Measurements from ENCODE around the gene GLT6D1.

Gene GLT6D1

GRCh38 chr9:135586601-135587109 lies 52.7 kb downstream of the GLT6D1 start:
- H3K9ac ChIP-seq (ENCODE audit: low read length): no peak overlapping the region
- TF ChIP-seq CTCF (IDR thresholded peaks at IDR 0.05; ENCODE audit: low read depth, low read length): no peak
- TF ChIP-seq EZH2phosphoT487 (IDR thresholded peaks at IDR 0.05; ENCODE audit: low read depth): no peak
- no peaks in the 10 kb centered on the region for H3K9me3 ChIP-seq (ENCODE audit: insufficient read depth, low read length)
- no peak overlapping the region for H3K4me2 ChIP-seq (ENCODE audit: low read length)
- no peaks in the 10 kb centered on the region for H4K20me1 ChIP-seq (ENCODE audit: insufficient read depth, low read length)
- H3K36me3 ChIP-seq (replicated peaks; ENCODE audit: low read depth, low read length): no peaks in the 10 kb centered on the region
- no peaks in the 10 kb centered on the region for H3K27me3 ChIP-seq (ENCODE audit: low read depth, low read length)
- H3K4me1 ChIP-seq (ENCODE audit: low read length): no peaks in the 10 kb centered on the region
- H3K4me3 ChIP-seq (ENCODE audit: low read length): no peak overlapping the region
- no peak overlapping the region for H2AFZ ChIP-seq (ENCODE audit: low read depth, low read length)
- no peak overlapping the region for H3K27ac ChIP-seq (ENCODE audit: low read length)
- no peaks in the 10 kb centered on the region for H3K79me2 ChIP-seq (ENCODE audit: low read length)

- H4K20me1 ChIP-seq (ENCODE audit: insufficient read depth, low read length): no peaks in the 10 kb centered on the region
- TF ChIP-seq CTCF (IDR thresholded peaks at IDR 0.05; ENCODE audit: low read depth, low read length) (no peak), EZH2phosphoT487 (IDR thresholded peaks at IDR 0.05; ENCODE audit: low read depth) (no peak)
Measured at GRCh38 chr9:135584934-135585333, 54.4 kb downstream of the GLT6D1 start.

GRCh38 chr9:135584371-135584770 lies 55.0 kb downstream of the GLT6D1 start:
- no peak overlapping the region for H2AFZ ChIP-seq (ENCODE audit: low read depth, low read length)
- no peak overlapping the region for H3K4me2 ChIP-seq (ENCODE audit: low read length)
- H3K9ac ChIP-seq (ENCODE audit: low read length): no peak overlapping the region
- no peak overlapping the region for H3K27ac ChIP-seq (ENCODE audit: low read length)
- H3K4me1 ChIP-seq (ENCODE audit: low read length): no peaks in the 10 kb centered on the region
- H3K27me3 ChIP-seq (ENCODE audit: low read depth, low read length): no peaks in the 10 kb centered on the region
- H4K20me1 ChIP-seq (ENCODE audit: insufficient read depth, low read length): no peaks in the 10 kb centered on the region
- no peaks in the 10 kb centered on the region for H3K9me3 ChIP-seq (ENCODE audit: insufficient read depth, low read length)
- no peaks in the 10 kb centered on the region for H3K36me3 ChIP-seq (replicated peaks; ENCODE audit: low read depth, low read length)
- H3K79me2 ChIP-seq (ENCODE audit: low read length): no peaks in the 10 kb centered on the region
- no peak overlapping the region for H3K4me3 ChIP-seq (ENCODE audit: low read length)
- no peak for TF ChIP-seq EZH2phosphoT487 (IDR thresholded peaks at IDR 0.05; ENCODE audit: low read depth)
- TF ChIP-seq CTCF (IDR thresholded peaks at IDR 0.05; ENCODE audit: low read depth, low read length): no peak

More at GRCh38 chr9:135584934-135585333, 54.4 kb downstream of the GLT6D1 start:
- H3K4me3 ChIP-seq (ENCODE audit: low read length): no peak overlapping the region
- no peak overlapping the region for H2AFZ ChIP-seq (ENCODE audit: low read depth, low read length)
- H3K4me1 ChIP-seq (ENCODE audit: low read length): no peaks in the 10 kb centered on the region
- H3K9ac ChIP-seq (ENCODE audit: low read length): no peak overlapping the region
- H3K27ac ChIP-seq (ENCODE audit: low read length): no peak overlapping the region
- H3K36me3 ChIP-seq (replicated peaks; ENCODE audit: low read depth, low read length): no peaks in the 10 kb centered on the region
- H3K9me3 ChIP-seq (ENCODE audit: insufficient read depth, low read length): no peaks in the 10 kb centered on the region
- H3K27me3 ChIP-seq (ENCODE audit: low read depth, low read length): no peaks in the 10 kb centered on the region
- H3K4me2 ChIP-seq (ENCODE audit: low read length): no peak overlapping the region
- H3K79me2 ChIP-seq (ENCODE audit: low read length): no peaks in the 10 kb centered on the region

GRCh38 chr9:135583688-135584011 lies 55.7 kb downstream of the GLT6D1 start:
- Histone ChIP-seq H3K36me3 (replicated peaks; ENCODE audit: low read depth, low read length) (no peaks in the 10 kb centered on the region), H2AFZ (ENCODE audit: low read depth, low read length) (no peak overlapping the region), H3K4me3 (ENCODE audit: low read length) (no peak overlapping the region), H3K79me2 (ENCODE audit: low read length) (no peaks in the 10 kb centered on the region), H3K4me1 (ENCODE audit: low read length) (no peaks in the 10 kb centered on the region), H3K27ac (ENCODE audit: low read length) (no peak overlapping the region), H3K27me3 (ENCODE audit: low read depth, low read length) (no peaks in the 10 kb centered on the region), H3K9me3 (ENCODE audit: insufficient read depth, low read length) (no peaks in the 10 kb centered on the region), H3K4me2 (ENCODE audit: low read length) (no peak overlapping the region), H3K9ac (ENCODE audit: low read length) (no peak overlapping the region), H4K20me1 (ENCODE audit: insufficient read depth, low read length) (no peaks in the 10 kb centered on the region)
- TF ChIP-seq EZH2phosphoT487 (IDR thresholded peaks at IDR 0.05; ENCODE audit: low read depth) (no peak), CTCF (IDR thresholded peaks at IDR 0.05; ENCODE audit: low read depth, low read length) (no peak)

Measured in OCI-LY3 (cell line).